Stimulated activated memory B cell treated with anti-CD40 and anti-IgM and Interleukin-4, amounts not matched to agents 10 μg/mL and 1 μg/mL and 100 μg/mL, for 72 hours (primary cell): ENCODE measurements around the gene IL1RL2.

Source experiments
- ATAC-seq: fragments of 150-1000 bp; cut with Tn5 transposase; 2 replicates; pipeline ENCODE4 v1.10.0; 2021
- H3K27ac Mint-ChIP-seq: one replicate; pipeline ENCODE4 v1.8.0; 2022; ENCODE audit warnings: mild to moderate bottlenecking, mixed read lengths
- H3K27me3 Mint-ChIP-seq: one replicate; pipeline ENCODE4 v1.8.0; 2022; ENCODE audit warnings: mixed read lengths
- H3K36me3 Mint-ChIP-seq: one replicate; pipeline ENCODE4 v1.8.0; 2022; ENCODE audit warnings: mixed read lengths
- H3K4me1 Mint-ChIP-seq: one replicate; pipeline ENCODE4 v1.8.0; 2022; ENCODE audit warnings: mixed read lengths
- H3K4me3 Mint-ChIP-seq: one replicate; pipeline ENCODE4 v1.8.0; 2022; ENCODE audit warnings: mild to moderate bottlenecking, moderate library complexity, mixed read lengths
- H3K9me3 Mint-ChIP-seq: one replicate; pipeline ENCODE4 v1.8.0; 2022; ENCODE audit warnings: mixed read lengths

IL1RL2 gene

DNA sequence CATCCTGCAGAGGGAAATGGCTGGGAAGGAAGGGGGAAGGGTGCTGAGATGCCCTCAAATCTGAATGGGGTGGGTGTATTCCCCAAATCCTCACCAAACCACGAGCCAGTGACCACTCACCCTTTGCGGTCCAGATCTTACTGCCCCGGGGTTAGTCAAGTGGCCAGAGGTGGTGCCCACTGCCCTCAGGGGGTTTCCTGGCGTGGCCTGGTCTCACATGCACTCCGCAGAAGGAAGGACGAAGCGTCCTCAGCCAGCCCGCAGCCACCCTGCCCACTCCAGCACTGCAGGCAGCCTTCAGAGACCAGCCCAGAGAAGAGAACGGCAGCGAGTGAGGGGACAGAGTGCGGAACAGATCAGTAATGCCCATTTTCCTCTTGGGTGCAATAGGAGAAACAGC is 50.4 kb downstream of the IL1RL2 start:
- Mint-ChIP-seq H3K4me3 (no peak overlapping the region), H3K9me3 (no peaks in the 10 kb centered on the region), H3K36me3 (no peaks in the 10 kb centered on the region), H3K27me3 (peaks cover 26% of the 10 kb centered on the region), H3K4me1 (peaks cover 37% of the 10 kb centered on the region), H3K27ac (no peak overlapping the region)
- no peak for ATAC-seq

DNA sequence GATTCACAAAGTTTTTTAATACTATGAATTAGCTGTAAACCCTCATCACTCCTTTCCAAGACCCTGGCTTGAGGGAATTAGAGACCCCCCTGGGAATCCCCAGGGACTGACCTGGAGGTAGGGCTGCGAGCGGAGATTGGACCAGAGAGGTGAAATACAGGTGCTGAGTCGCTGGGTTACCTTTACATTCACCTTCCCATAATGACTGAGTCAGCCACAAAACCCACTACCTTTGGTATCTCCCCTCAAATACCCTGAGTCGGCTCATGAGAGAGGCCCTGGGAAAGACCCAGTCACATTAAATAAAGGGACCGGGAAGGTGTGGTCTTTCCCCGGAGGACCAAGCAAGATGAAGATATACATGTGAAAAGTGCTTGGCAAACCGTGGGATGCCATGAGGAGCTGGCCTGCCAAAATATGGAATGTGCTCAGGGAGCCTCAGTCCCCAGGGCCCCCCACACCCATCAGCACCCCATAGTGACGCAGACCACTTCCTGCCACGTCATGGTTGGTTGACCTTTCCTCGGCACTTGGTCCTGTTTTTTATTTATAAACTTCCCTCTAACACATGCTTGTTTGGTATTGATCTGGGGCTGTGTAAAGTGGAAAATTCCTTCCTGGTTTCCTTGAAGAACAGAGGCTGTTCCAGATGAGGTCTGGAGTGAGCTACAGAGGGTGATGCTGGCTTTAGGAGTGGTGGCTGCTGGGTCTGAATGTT is 51.4 kb downstream of the IL1RL2 start:
- Mint-ChIP-seq H3K36me3 (no peaks in the 10 kb centered on the region), H3K27ac (peak overlapping the region; percentile 63), H3K27me3 (peaks cover 26% of the 10 kb centered on the region), H3K9me3 (no peaks in the 10 kb centered on the region), H3K4me1 (peaks cover 37% of the 10 kb centered on the region), H3K4me3 (no peak overlapping the region)
- no peak for ATAC-seq

DNA sequence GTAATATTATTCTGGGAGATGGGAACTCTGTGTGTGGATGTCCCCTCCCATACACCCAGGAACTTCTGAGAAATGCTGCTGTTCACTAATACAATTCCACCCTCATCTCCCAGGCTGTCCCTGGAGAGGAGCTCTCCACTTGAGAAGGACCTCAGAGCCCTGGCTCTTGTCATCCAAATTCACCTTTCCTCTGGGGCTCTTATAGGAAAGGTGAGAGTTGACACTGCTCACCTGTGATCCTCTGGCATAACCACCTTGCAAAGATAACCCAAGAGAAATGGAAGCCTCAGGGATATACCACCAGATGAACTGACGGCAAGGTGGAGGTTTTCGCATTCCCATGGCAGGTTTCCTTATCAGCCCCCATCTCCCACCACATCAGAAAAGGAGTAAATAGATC is 52.0 kb downstream of the IL1RL2 start:
- Mint-ChIP-seq H3K27me3 (peaks cover 26% of the 10 kb centered on the region), H3K9me3 (no peaks in the 10 kb centered on the region), H3K4me3 (no peak overlapping the region), H3K4me1 (peaks cover 37% of the 10 kb centered on the region), H3K27ac (peak overlapping the region; percentile 63), H3K36me3 (no peaks in the 10 kb centered on the region)
- ATAC-seq: no peak

DNA sequence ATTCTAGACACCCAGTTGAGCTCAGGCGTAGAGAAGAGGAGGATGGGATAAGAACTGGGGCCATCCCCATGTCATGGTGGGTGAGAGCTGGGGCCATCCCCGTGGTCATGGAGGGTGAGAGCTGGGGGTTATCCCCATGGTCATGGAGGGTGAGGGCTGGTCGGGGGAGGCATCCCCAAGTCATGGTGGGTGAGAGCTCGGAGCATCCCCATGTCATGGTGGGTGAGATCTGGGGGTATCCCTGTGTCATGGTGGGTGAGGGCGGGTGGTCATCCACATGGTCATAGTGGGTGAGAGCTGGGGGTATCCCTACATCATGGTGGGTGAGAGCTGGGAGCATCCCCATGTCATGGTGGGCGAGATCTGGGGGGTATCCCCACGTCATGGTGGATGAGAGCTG is 52.5 kb downstream of the IL1RL2 start:
- ATAC-seq: no peak
- peaks cover 32% of the 10 kb centered on the region for H3K4me1 Mint-ChIP-seq
- peak overlapping the region; percentile 1 for H3K4me3 Mint-ChIP-seq
- H3K9me3 Mint-ChIP-seq: no peaks in the 10 kb centered on the region
- H3K27me3 Mint-ChIP-seq: peaks cover 26% of the 10 kb centered on the region
- no peak overlapping the region for H3K27ac Mint-ChIP-seq
- no peaks in the 10 kb centered on the region for H3K36me3 Mint-ChIP-seq

DNA sequence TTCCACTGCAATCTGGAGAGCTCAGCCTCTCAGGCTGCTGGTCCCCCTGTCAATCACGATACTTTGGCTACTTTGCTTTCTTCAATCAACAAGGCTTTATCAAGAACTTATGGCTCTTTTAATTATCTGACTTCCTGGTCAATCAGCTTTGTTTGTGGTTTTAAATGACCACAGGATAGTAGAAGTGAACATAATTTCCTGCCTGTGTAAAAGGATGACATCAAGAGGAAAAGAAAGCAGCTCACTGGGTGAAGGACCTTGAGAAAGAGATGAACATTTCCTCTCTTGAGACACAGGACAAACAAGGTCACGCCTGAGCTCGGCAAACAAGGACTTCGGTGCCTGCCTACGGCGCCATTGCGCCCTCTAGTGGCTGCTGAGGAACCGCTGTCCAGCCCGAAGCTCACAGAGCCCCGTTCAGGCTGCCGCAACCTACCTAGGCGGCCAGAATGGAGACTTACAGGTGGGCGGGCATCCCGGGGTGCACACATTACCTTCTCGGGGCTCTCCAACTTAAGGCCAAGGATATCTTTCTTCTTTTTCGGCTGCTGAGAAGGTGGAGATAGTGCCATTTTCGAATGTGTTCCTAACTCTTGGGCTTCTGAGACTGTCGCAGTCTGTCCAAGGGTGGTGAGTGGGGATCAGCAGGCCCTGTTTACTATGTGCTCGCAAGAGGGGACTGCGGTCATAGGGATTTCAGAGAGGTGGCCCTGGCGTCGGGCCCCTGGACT is 54.0 kb downstream of the IL1RL2 start:
- peaks cover 31% of the 10 kb centered on the region for H3K4me1 Mint-ChIP-seq
- no peaks in the 10 kb centered on the region for H3K36me3 Mint-ChIP-seq
- peak overlapping the region; percentile 44 for H3K27ac Mint-ChIP-seq
- peak overlapping the region; percentile 15 for H3K4me3 Mint-ChIP-seq
- no peaks in the 10 kb centered on the region for H3K9me3 Mint-ChIP-seq
- peaks cover 28% of the 10 kb centered on the region for H3K27me3 Mint-ChIP-seq
- ATAC-seq: peak; percentile 92

DNA sequence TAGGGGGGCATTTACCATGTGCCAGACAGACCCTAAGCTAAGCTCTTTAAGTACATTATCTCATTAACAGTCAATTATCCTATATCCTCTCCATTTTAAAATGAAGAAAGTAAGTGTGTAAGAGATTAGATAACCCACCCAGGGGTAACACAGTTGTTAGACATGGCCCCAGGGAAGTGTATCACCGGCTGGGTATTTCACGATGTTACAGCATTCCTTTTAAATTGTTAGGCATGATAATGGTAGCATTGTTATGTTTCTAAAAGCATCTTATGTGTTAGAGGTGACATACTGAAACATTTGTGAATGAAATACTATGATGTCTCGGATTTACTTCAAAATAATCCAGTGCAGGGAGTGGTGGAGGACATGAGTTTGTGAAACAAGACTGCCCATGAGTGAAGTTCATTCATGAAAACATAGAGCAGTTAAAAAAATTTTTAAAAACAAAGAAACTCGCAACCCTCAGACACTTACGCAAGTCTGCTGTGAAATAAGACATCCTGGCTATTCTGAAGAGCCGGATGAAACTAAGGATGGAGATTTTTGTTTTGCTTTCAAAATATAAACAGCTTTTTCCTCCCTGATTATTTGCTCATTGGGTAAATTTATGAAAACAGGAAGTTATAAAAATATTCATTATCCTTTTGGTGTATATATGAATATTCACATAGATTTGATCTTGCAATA is 54.9 kb downstream of the IL1RL2 start:
- H3K27ac Mint-ChIP-seq: no peak overlapping the region
- H3K9me3 Mint-ChIP-seq: no peaks in the 10 kb centered on the region
- peaks cover 31% of the 10 kb centered on the region for H3K4me1 Mint-ChIP-seq
- no peak overlapping the region for H3K4me3 Mint-ChIP-seq
- peaks cover 33% of the 10 kb centered on the region for H3K27me3 Mint-ChIP-seq
- ATAC-seq: no peak
- H3K36me3 Mint-ChIP-seq: no peaks in the 10 kb centered on the region

DNA sequence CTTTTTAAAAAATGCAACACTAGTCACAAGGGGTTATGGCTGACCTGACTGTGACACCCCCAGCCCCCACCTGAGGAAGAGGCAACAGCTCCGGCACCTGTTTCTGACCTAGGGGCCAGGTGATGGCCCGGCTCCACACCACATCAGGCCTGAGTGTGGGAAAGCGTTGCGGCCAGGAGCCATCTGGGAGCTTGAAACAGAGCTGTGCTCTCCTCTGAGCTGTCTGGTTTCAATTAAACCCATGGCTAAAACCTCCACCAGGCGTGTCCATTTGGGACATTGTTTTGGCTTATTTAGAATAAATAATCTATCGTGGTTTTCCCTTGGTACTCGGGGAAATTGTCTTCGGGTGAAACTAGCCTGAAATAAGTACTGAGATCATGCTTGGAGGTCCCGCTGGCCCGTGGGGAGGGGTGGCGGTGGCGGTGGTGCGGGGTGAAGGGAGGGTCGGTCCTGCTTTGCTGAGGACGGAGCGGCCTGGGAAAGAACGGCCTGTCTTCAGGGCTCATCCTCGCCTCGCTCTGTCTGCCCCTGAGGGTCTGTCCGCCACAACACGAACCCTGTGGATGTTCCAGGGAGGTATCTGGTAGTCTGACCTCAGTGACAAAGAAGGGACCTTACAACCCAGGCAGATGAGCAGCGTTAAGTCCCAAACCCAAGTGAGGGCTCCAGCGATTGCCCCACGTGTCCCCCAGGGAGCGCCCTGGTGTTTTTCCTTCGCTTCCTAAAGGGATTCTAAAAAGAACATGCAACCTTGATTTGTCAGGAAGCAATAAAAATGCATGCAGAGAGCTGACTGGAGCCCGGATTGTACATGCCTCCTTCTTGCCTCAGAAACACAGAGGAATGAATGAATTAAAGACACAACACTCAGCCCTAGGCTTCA is 58.7 kb downstream of the IL1RL2 start:
- Mint-ChIP-seq H3K27ac (no peak overlapping the region), H3K4me3 (no peak overlapping the region)

DNA sequence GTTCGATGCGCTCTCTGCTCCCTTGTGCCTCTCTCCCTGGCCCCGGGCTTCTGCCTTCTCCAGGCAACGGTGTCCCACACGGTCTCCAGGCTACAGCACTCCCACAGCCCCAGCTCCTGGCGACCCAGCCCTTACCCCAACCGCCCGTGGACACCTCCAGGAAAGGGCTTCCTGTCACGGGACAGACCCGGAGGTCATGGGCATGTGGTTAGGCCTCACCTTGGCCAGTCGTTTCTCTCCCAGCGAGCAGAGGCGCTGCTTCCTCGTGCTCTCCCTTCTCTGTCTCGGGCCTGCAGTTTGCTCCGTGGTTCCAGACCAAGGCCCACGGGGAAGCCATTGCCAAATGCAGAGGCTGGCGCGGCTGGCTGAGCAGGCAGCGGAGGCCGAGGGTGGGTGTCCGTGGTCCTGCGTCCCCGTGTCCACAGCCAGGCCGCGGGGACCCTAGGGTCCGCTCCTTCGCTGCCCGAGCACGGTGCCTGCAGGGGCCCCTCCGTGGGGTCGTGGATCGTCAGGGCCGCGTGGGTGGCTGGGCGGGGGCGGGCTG is 63.5 kb downstream of the IL1RL2 start:
- H3K27ac Mint-ChIP-seq: no peak overlapping the region
- H3K9me3 Mint-ChIP-seq: no peaks in the 10 kb centered on the region
- no peak for ATAC-seq
- peaks cover 57% of the 10 kb centered on the region for H3K27me3 Mint-ChIP-seq
- no peaks in the 10 kb centered on the region for H3K36me3 Mint-ChIP-seq
- no peak overlapping the region for H3K4me3 Mint-ChIP-seq
- H3K4me1 Mint-ChIP-seq: peaks cover 12% of the 10 kb centered on the region

More for the DNA sequence above, 58.7 kb downstream of the IL1RL2 start:
- H3K4me1 Mint-ChIP-seq: peaks cover 7% of the 10 kb centered on the region
- no peaks in the 10 kb centered on the region for H3K36me3 Mint-ChIP-seq
- no peaks in the 10 kb centered on the region for H3K9me3 Mint-ChIP-seq
- no peak for ATAC-seq
- peaks cover 20% of the 10 kb centered on the region for H3K27me3 Mint-ChIP-seq

DNA sequence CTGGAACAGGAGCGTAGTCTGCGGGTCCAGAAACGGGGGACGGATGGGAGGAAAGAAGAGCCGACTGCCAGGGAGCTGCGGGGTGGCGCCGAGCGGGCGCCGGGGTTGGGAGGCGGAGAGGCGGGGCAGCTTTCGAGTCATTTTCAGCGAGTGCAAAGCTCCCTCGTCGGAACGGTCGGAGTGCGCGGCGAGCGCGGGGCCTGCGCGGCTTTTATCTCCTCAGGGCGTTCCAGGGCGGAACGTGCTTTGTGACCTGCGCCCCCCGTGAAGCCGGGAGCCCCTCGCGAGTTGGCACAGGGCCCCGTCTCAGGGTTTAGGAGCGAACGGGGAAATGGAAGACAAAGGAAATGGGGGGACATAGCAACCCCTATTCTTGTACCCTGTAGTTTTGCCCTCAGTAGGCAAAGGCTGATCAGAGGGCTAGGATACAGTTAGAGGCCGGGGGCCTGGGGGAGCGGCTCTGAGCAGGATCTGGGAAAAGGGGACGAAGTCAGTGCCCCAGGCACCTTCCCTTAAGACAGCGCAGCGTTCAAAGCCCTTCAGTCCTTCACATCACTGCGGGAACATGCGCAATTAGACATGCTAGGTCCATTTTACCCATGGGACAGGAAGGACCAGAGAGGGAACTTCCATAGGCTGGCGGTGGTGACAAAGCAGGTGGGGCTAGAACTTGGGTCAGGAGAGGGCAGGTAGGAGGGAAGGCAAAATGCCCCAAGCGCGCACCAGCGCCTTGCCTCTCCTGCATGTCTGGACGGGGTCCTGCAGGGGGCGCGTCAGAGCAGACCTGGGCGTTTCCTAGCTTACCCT is 64.4 kb downstream of the IL1RL2 start:
- peak; percentile 70 for ATAC-seq
- Mint-ChIP-seq H3K36me3 (no peaks in the 10 kb centered on the region), H3K4me3 (peak overlapping the region; percentile 64), H3K4me1 (peaks cover 14% of the 10 kb centered on the region), H3K9me3 (no peaks in the 10 kb centered on the region), H3K27ac (no peak overlapping the region), H3K27me3 (peaks cover 50% of the 10 kb centered on the region)

DNA sequence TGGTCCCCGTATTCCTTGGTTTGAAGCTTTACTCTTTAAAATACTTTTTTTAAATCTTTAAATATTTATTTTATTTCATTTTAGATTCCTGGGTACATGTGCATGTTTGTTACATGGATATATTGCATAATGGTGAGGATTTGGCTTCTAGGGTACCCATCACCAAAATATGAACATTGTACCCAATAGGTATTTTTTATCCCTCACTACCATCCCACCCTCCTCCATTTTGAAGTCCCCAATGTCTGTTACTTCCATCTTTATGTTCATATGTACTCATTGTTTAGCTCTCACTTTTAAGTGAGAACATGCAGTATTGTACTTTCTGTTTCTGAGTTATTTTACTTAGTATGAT is 65.0 kb downstream of the IL1RL2 start:
- Mint-ChIP-seq H3K9me3 (no peaks in the 10 kb centered on the region), H3K4me3 (no peak overlapping the region), H3K36me3 (no peaks in the 10 kb centered on the region), H3K27ac (no peak overlapping the region), H3K27me3 (peaks cover 50% of the 10 kb centered on the region), H3K4me1 (peaks cover 18% of the 10 kb centered on the region)
- no peak for ATAC-seq

DNA sequence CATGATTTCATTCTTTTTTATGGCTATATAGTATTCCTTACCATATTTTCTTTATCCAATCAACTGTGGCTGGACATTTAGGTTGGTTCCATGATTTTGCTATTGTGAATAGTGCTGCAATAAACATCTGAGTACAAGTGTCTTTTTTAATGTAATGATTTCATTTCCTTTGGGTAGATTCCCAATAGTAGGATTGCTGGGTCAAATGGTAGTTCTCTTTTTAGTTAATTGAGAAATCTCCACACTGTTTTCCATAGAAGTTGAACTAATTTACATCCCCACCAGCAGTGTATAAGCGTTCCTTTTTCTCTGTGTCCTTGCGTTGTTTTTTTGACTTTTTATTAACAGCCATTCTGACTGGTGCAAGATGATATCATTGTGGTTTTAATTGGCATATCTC is 65.4 kb downstream of the IL1RL2 start:
- H3K4me1 Mint-ChIP-seq: peaks cover 18% of the 10 kb centered on the region
- H3K36me3 Mint-ChIP-seq: no peaks in the 10 kb centered on the region
- no peak overlapping the region for H3K4me3 Mint-ChIP-seq
- ATAC-seq: no peak
- no peak overlapping the region for H3K27ac Mint-ChIP-seq
- H3K9me3 Mint-ChIP-seq: no peaks in the 10 kb centered on the region
- peaks cover 50% of the 10 kb centered on the region for H3K27me3 Mint-ChIP-seq

DNA sequence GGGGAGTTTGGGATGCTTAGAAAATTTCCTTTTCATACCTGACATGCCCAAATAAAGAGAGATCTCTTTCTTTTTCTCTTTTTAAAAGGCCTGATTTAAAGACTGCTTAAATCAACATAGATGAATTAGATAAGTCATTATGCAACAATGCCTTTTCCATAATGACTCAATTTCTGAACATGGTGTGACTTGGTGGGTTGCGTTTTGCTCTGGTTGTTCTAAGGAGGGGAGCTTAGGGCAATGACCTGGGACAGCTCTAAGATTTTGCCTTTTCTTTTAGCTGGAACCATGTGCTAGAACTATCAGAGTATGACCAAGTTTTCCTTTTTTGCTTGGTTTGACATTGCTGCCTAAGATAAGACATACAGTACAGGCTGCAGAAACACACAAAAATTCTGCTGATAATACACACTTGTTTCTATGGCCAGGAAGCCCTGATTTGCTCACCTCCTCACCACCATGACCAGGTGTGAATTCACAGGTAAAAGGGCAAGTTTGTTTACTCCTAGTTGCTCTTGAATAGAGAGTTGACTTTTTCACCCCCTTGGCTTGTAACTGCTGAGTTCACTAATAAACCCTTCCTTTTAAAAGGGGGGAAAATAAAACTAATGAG is 66.4 kb downstream of the IL1RL2 start:
- no peak overlapping the region for H3K4me3 Mint-ChIP-seq
- H3K27ac Mint-ChIP-seq: no peak overlapping the region
- no peaks in the 10 kb centered on the region for H3K36me3 Mint-ChIP-seq
- ATAC-seq: no peak
- peaks cover 50% of the 10 kb centered on the region for H3K27me3 Mint-ChIP-seq
- H3K9me3 Mint-ChIP-seq: no peaks in the 10 kb centered on the region
- peaks cover 18% of the 10 kb centered on the region for H3K4me1 Mint-ChIP-seq

DNA sequence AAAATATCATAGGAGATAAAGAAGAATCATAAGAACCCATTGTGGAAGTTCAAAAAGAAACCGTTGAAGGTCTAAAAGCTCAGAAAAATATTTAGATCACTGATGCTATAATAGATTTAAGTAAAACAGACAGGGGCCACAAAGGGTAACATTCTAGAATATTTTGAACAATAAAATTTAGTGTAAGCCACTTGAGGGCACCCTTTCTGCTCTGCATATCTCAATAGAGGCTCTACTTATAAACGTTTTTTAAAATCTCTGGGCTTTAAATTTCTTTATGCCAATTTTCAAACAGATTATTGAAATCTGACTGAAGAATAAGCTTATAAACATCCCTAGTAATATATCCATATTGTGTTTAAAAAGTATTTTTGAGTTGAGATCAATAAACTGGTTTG is 66.9 kb downstream of the IL1RL2 start:
- no peaks in the 10 kb centered on the region for H3K36me3 Mint-ChIP-seq
- peaks cover 50% of the 10 kb centered on the region for H3K27me3 Mint-ChIP-seq
- peaks cover 18% of the 10 kb centered on the region for H3K4me1 Mint-ChIP-seq
- no peak for ATAC-seq
- no peak overlapping the region for H3K4me3 Mint-ChIP-seq
- H3K27ac Mint-ChIP-seq: no peak overlapping the region
- H3K9me3 Mint-ChIP-seq: no peaks in the 10 kb centered on the region

DNA sequence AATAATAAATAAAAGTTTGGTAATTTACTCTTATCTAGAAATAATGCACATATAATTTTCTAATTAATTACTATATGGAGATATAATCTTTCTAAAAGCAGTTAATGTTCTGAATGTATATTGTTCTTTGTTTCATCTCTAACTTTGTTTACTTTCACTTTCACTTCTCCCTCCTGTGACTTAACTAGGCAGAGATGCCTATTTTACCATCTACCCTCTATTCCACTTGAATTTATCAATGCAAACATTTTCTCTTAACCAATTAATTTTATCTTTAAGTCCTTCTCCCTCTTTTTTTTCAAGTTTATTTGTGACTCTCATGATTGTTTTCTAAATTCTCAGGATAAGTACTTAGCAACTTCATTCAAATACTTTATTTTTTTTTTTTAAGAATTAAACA is 69.5 kb downstream of the IL1RL2 start:
- Mint-ChIP-seq H3K4me1 (peaks cover 11% of the 10 kb centered on the region), H3K9me3 (no peaks in the 10 kb centered on the region), H3K27ac (no peak overlapping the region), H3K27me3 (peaks cover 30% of the 10 kb centered on the region), H3K36me3 (no peaks in the 10 kb centered on the region), H3K4me3 (no peak overlapping the region)
- ATAC-seq: no peak
